H1 (cell line): Measurements from ENCODE around the gene CCDC102A.

Source experiments
- BRCA1 ChIP-seq: IDR thresholded peaks from 2 replicates; pipeline ENCODE4 v1.6.1; 2012; ENCODE audit warnings: low read depth, low read length, improper control_type of control experiment
- CEBPB ChIP-seq: IDR thresholded peaks from 2 replicates; pipeline ENCODE4 v1.6.1; 2012; ENCODE audit warnings: low read depth, low read length
- CREB1 ChIP-seq: IDR thresholded peaks from 2 replicates; pipeline ENCODE4 v1.6.1; 2012; ENCODE audit warnings: inconsistent platforms
- GTF2F1 ChIP-seq: IDR thresholded peaks from 2 replicates; pipeline ENCODE4 v1.6.1; 2012; ENCODE audit warnings: low read depth, low read length, improper control_type of control experiment, borderline replicate concordance
- KDM1A ChIP-seq: fragments of 200-600, 300-600 bp; sonication (generic); IDR thresholded peaks from 2 replicates; pipeline ENCODE4 v1.7.1; 2016; ENCODE audit warnings: mild to moderate bottlenecking, low read length, borderline replicate concordance
- NRF1 ChIP-seq: IDR thresholded peaks from 2 replicates; pipeline ENCODE4 v1.6.1; 2011; ENCODE audit warnings: mild to moderate bottlenecking, low read depth, low read length, improper control_type of control experiment
- POLR2A ChIP-seq, 2 experiments: IDR thresholded peaks; 1 replicate in 1 of 2; 2 replicates in 1 of 2; pipeline ENCODE4 v1.6.1; 2011; ENCODE audit warnings: low read depth in 2 of 2, low read length in 2 of 2, mild to moderate bottlenecking in 2 of 2; ENCODE audit errors: control extremely low read depth in 1 of 2
- POLR2AphosphoS5 ChIP-seq: IDR thresholded peaks from 2 replicates; pipeline ENCODE4 v1.6.1; 2011; ENCODE audit warnings: low read depth, low read length
- RFX5 ChIP-seq: IDR thresholded peaks from 2 replicates; pipeline ENCODE4 v1.6.1; 2011; ENCODE audit warnings: low read depth, low read length, improper control_type of control experiment, borderline replicate concordance
- SUZ12 ChIP-seq: fragments of 200-600 bp; sonication (generic); IDR thresholded peaks from 2 replicates; pipeline ENCODE4 v1.6.1; 2012; ENCODE audit warnings: mild to moderate bottlenecking, inconsistent platforms, low read length, moderate library complexity, mixed read lengths
- TAF1 ChIP-seq: IDR thresholded peaks from 2 replicates; pipeline ENCODE4 v1.6.1; 2011; ENCODE audit warnings: mild to moderate bottlenecking, low read depth, low read length
- ZNF274 ChIP-seq: IDR thresholded peaks from 2 replicates; pipeline ENCODE4 v1.7.0; 2012; ENCODE audit warnings: low read length, borderline replicate concordance; ENCODE audit errors: extremely low read depth
- TF ChIP-seq, protein P1 (sequence below), 3 experiments: IDR thresholded peaks; 1 replicate in 2 of 3; 2 replicates in 1 of 3; pipeline versions ENCODE4 v1.5.1 to v1.6.1; 2011; ENCODE audit warnings: low read length in 3 of 3, mild to moderate bottlenecking in 3 of 3, inconsistent platforms in 2 of 3, low read depth in 1 of 3, moderate library complexity in 1 of 3; ENCODE audit not compliant: insufficient read depth in 1 of 3; ENCODE audit errors: control extremely low read depth in 1 of 3

DNA sequence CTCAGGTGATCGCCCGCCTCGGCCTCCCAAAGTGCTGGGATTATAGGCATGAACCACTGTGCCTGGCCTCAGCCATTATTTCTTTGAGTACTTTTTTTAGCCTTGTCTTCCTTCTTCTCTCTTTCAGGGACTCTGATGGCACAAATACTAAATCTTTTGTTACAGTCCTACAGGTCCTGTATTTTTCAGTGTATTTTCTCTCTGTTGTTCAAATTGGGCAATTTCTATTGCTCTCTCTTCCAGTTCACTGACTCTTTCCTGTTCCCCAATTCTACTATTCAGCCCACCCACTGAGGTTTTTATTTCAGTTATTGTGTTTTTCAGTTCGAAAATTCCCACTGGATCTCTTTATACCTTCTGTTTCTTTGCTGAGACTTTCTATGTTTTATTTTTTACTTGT, 42.6 kb downstream of the CCDC102A start:
- TF ChIP-seq POLR2A (IDR thresholded peaks at IDR 0.05; ENCODE audit: control extremely low read depth in 1 of 2, low read depth in 2 of 2, low read length in 2 of 2) (no peak), POLR2AphosphoS5 (no peak), BRCA1 (no peak), KDM1A (no peak), CEBPB (no peak), RFX5 (no peak), CREB1 (no peak), TAF1 (no peak), NRF1 (no peak), GTF2F1 (no peak), SUZ12 (no peak), ZNF274 (no peak)
- TF ChIP-seq, protein P1, sequence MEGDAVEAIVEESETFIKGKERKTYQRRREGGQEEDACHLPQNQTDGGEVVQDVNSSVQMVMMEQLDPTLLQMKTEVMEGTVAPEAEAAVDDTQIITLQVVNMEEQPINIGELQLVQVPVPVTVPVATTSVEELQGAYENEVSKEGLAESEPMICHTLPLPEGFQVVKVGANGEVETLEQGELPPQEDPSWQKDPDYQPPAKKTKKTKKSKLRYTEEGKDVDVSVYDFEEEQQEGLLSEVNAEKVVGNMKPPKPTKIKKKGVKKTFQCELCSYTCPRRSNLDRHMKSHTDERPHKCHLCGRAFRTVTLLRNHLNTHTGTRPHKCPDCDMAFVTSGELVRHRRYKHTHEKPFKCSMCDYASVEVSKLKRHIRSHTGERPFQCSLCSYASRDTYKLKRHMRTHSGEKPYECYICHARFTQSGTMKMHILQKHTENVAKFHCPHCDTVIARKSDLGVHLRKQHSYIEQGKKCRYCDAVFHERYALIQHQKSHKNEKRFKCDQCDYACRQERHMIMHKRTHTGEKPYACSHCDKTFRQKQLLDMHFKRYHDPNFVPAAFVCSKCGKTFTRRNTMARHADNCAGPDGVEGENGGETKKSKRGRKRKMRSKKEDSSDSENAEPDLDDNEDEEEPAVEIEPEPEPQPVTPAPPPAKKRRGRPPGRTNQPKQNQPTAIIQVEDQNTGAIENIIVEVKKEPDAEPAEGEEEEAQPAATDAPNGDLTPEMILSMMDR (IDR thresholded peaks at IDR 0.05; ENCODE audit: control extremely low read depth in 1 of 3, insufficient read depth in 1 of 3, low read depth in 1 of 3, low read length in 3 of 3), result no peak
